IMR-90 (cell line): ENCODE results near the gene C10orf71. TPM values are rescaled to one million over a fixed set of nuclear protein-coding genes. Genes with fewer than 3 reads are reported as not detected.

Experiments used
- ATAC-seq: fragments of 200-7000 bp; cut with Tn5 transposase; 2 replicates; pipeline ENCODE4 v1.9.1; 2020; ENCODE audit warnings: low read depth, mild to moderate bottlenecking, moderate library complexity
- BruUV-seq: library from RNA; stranded (reverse); fragments of 400-500 nt; replicated peaks from 2 replicates; lab custom pipeline; 2021; lab: Mats Ljungman, UMichigan
- CTCF ChIA-PET: fragments of 300-600 bp; formaldehyde crosslinking; extraction: SDS; loops from one replicate; lab custom pipeline; 2021; ENCODE audit warnings: antibody characterized with exemption; lab: Yijun Ruan, JAX
- POLR2A ChIA-PET: fragments of 300-600 bp; sonication (Branson Sonifier 250); formaldehyde crosslinking; loops from one replicate; lab custom pipeline; 2022; ENCODE audit warnings: antibody characterized with exemption; ENCODE audit not compliant: unreplicated experiment; lab: Charles Lee
- DNase-seq: peaks from one replicate; pipeline ENCODE4 v3.0.0; 2013
- H2AFZ ChIP-seq: replicated peaks from 2 replicates; pipeline ENCODE3; 2013; ENCODE audit warnings: low read length, mild to moderate bottlenecking; ENCODE audit not compliant: poor library complexity
- H2AK5ac ChIP-seq: 2 replicates; pipeline ENCODE4 v1.6.1; 2013; ENCODE audit warnings: low read depth, low read length, inconsistent platforms
- H2AK9ac ChIP-seq: replicated peaks from 2 replicates; pipeline ENCODE3; 2013; ENCODE audit warnings: mild to moderate bottlenecking, low read depth, low read length, moderate library complexity; ENCODE audit not compliant: poor library complexity
- H2BK120ac ChIP-seq: 2 replicates; pipeline ENCODE4 v1.6.1; 2013; ENCODE audit warnings: low read depth, low read length, inconsistent platforms
- H2BK15ac ChIP-seq: 3 replicates; pipeline ENCODE4 v1.6.1; 2013; ENCODE audit warnings: low read depth, low read length, inconsistent platforms
- H2BK20ac ChIP-seq: 2 replicates; pipeline ENCODE4 v1.6.1; 2013; ENCODE audit warnings: low read depth, mild to moderate bottlenecking, inconsistent platforms, low read length, moderate library complexity
- H2BK5ac ChIP-seq: 2 replicates; pipeline ENCODE4 v1.6.1; 2013; ENCODE audit warnings: mild to moderate bottlenecking, low read depth, low read length, inconsistent platforms; ENCODE audit not compliant: poor library complexity, severe bottlenecking
- H3K14ac ChIP-seq: replicated peaks from 2 replicates; pipeline ENCODE4 v1.6.1; 2013; ENCODE audit warnings: low read depth, low read length, inconsistent platforms
- H3K18ac ChIP-seq: 2 replicates; pipeline ENCODE4 v1.6.1; 2013; ENCODE audit warnings: low read depth, low read length, control low read depth
- H3K23ac ChIP-seq: 2 replicates; pipeline ENCODE4 v1.6.1; 2013; ENCODE audit warnings: low read depth, low read length, inconsistent platforms
- H3K27ac ChIP-seq: 2 replicates; pipeline ENCODE4 v1.5.1; 2013; ENCODE audit warnings: mild to moderate bottlenecking, control low read depth, low read length; ENCODE audit not compliant: insufficient read depth
- H3K27me3 ChIP-seq: 2 replicates; pipeline ENCODE4 v1.6.1; 2013; ENCODE audit warnings: low read length; ENCODE audit not compliant: control insufficient read depth, insufficient read depth
- H3K36me3 ChIP-seq: 2 replicates; pipeline ENCODE4 v1.6.1; 2013; ENCODE audit warnings: low read length, mixed read lengths; ENCODE audit not compliant: control insufficient read depth, insufficient read depth
- H3K4ac ChIP-seq: 2 replicates; pipeline ENCODE4 v1.6.1; 2013; ENCODE audit warnings: low read depth, low read length, inconsistent platforms
- H3K4me1 ChIP-seq: 2 replicates; pipeline ENCODE4 v1.6.1; 2013; ENCODE audit warnings: low read length, mixed read lengths; ENCODE audit not compliant: control insufficient read depth, insufficient read depth
- H3K4me2 ChIP-seq: 2 replicates; pipeline ENCODE4 v1.6.1; 2013; ENCODE audit warnings: low read depth, mild to moderate bottlenecking, control low read depth, low read length, moderate library complexity
- H3K4me3 ChIP-seq: 2 replicates; pipeline ENCODE4 v1.5.1; 2013; ENCODE audit warnings: low read depth, mild to moderate bottlenecking, control low read depth, low read length, moderate library complexity; ENCODE audit not compliant: insufficient read depth
- H3K56ac ChIP-seq: 2 replicates; pipeline ENCODE4 v1.6.1; 2013; ENCODE audit warnings: low read length, inconsistent platforms; ENCODE audit not compliant: insufficient read depth; ENCODE audit errors: extremely low read depth
- H3K79me1 ChIP-seq, 2 experiments: 2 replicates each; pipeline ENCODE4 v1.6.1; 2013; ENCODE audit warnings: low read length in 2 of 2, inconsistent platforms in 1 of 2, low read depth in 1 of 2
- H3K9ac ChIP-seq: 2 replicates; pipeline ENCODE4 v1.6.1; 2013; ENCODE audit warnings: low read depth, low read length, control low read depth
- H3K9me1 ChIP-seq: 2 replicates; pipeline ENCODE4 v1.6.1; 2013; ENCODE audit warnings: low read length, inconsistent platforms; ENCODE audit not compliant: insufficient read depth
- H3K9me3 ChIP-seq: 2 replicates; pipeline ENCODE4 v1.6.1; 2013; ENCODE audit warnings: low read length; ENCODE audit not compliant: control insufficient read depth, insufficient read depth
- H4K20me1 ChIP-seq: 2 replicates; pipeline ENCODE4 v1.6.1; 2013; ENCODE audit warnings: low read length, inconsistent platforms; ENCODE audit not compliant: insufficient read depth
- H4K5ac ChIP-seq: 2 replicates; pipeline ENCODE4 v1.6.1; 2013; ENCODE audit warnings: mild to moderate bottlenecking, low read depth, low read length, control low read depth
- H4K8ac ChIP-seq, 2 experiments: 2 replicates each; pipeline ENCODE4 v1.6.1; 2013; ENCODE audit warnings: low read depth in 2 of 2, low read length in 2 of 2, control low read depth in 1 of 2, inconsistent platforms in 1 of 2
- H4K91ac ChIP-seq: 2 replicates; pipeline ENCODE4 v1.6.1; 2013; ENCODE audit warnings: low read depth, low read length, inconsistent platforms; ENCODE audit not compliant: insufficient read depth
- BHLHE40 ChIP-seq: fragments of 150-350 bp; IDR thresholded peaks from 2 replicates; pipeline ENCODE4 v1.6.1; 2016; ENCODE audit warnings: mild to moderate bottlenecking, low read depth, low read length
- CEBPB ChIP-seq: IDR thresholded peaks from 2 replicates; pipeline ENCODE4 v1.6.1; 2012; ENCODE audit warnings: low read depth, low read length, improper control_type of control experiment
- CHD1 ChIP-seq: IDR thresholded peaks from 2 replicates; pipeline ENCODE4 v1.6.1; 2012; ENCODE audit warnings: low read depth, low read length, improper control_type of control experiment
- CTCF ChIP-seq: conservative IDR thresholded peaks from 2 replicates; pipeline ENCODE4 v1.5.1; 2012; ENCODE audit warnings: mild to moderate bottlenecking, low read depth, low read length, improper control_type of control experiment
- ELK1 ChIP-seq: fragments of 150-350 bp; IDR thresholded peaks from 2 replicates; pipeline ENCODE4 v1.6.1; 2016; ENCODE audit warnings: low read depth, mild to moderate bottlenecking, low read length, moderate library complexity, borderline replicate concordance
- FOS ChIP-seq: fragments of 150-350 bp; IDR thresholded peaks from 2 replicates; pipeline ENCODE4 v1.6.1; 2016; ENCODE audit warnings: low read depth, low read length
- MAFK ChIP-seq: IDR thresholded peaks from 2 replicates; pipeline ENCODE4 v1.6.1; 2012; ENCODE audit warnings: low read depth, low read length, improper control_type of control experiment
- MAZ ChIP-seq: IDR thresholded peaks from 2 replicates; pipeline ENCODE4 v1.6.1; 2012; ENCODE audit warnings: low read depth, mild to moderate bottlenecking, low read length, improper control_type of control experiment, moderate library complexity, borderline replicate concordance
- MXI1 ChIP-seq: IDR thresholded peaks from 2 replicates; pipeline ENCODE4 v1.6.1; 2012; ENCODE audit warnings: low read depth, mild to moderate bottlenecking, low read length, moderate library complexity, borderline replicate concordance
- NFE2L2 ChIP-seq: fragments of 150-350 bp; IDR thresholded peaks from 2 replicates; pipeline ENCODE4 v1.6.1; 2016; ENCODE audit warnings: low read depth, mild to moderate bottlenecking, low read length
- POLR2A ChIP-seq: IDR thresholded peaks from 2 replicates; pipeline ENCODE4 v1.6.1; 2012; ENCODE audit warnings: mild to moderate bottlenecking, low read depth, low read length
- RAD21 ChIP-seq: IDR thresholded peaks from 2 replicates; pipeline ENCODE4 v1.6.1; 2012; ENCODE audit warnings: low read length, improper control_type of control experiment
- RCOR1 ChIP-seq: IDR thresholded peaks from 2 replicates; pipeline ENCODE4 v1.6.1; 2012; ENCODE audit warnings: mild to moderate bottlenecking, low read length, improper control_type of control experiment; ENCODE audit not compliant: insufficient replicate concordance
- RFX5 ChIP-seq: IDR thresholded peaks from 2 replicates; pipeline ENCODE4 v1.8.0; 2012; ENCODE audit warnings: low read depth, mild to moderate bottlenecking, low read length, moderate library complexity
- SMC3 ChIP-seq: fragments of 150-350 bp; IDR thresholded peaks from 2 replicates; pipeline ENCODE4 v1.6.1; 2016; ENCODE audit warnings: low read depth, mild to moderate bottlenecking, antibody characterized with exemption, low read length, moderate library complexity
- USF2 ChIP-seq: fragments of 150-350 bp; IDR thresholded peaks from 2 replicates; pipeline ENCODE4 v1.6.1; 2017; ENCODE audit warnings: mild to moderate bottlenecking, antibody characterized with exemption, low read length, low read depth
- WGBS, 2 experiments: methylation state at CpG; one replicate each; pipeline versions ENCODE4 v1.1.5 to v1.1.7; 2013; ENCODE audit warnings: missing lambda C conversion rate in 2 of 2; ENCODE audit not compliant: insufficient read length in 1 of 2; ENCODE audit errors: extremely low coverage in 2 of 2; 5-methylcytosine and 5-hydroxymethylcytosine counted together
- dilution Hi-C: fragments of 300-500 bp; cut with HindIII; formaldehyde crosslinking; loops from one replicate; pipeline ENCODE4 v1.14.3; 2018; ENCODE audit warnings: low sequenced_read_pairs; ENCODE audit not compliant: unreplicated experiment
- in situ Hi-C: fragments of 300-500 bp; cut with MboI; formaldehyde crosslinking; loops from 3 replicates; pipeline ENCODE4 v1.14.3; 2019; ENCODE audit warnings: low sequenced_read_pairs, inconsistent platforms, mixed read lengths
- intact Hi-C: fragments of 100-400 bp; cut with micrococcal nuclease; formaldehyde crosslinking; loops from 2 replicates; pipeline ENCODE4 v1.10.0; 2022
- polyA plus RNA-seq, 3 experiments: library from polyadenylated mRNA; depleted of rRNA; stranded (reverse); fragments of >200 nt; gene quantifications; 2 replicates each; pipeline ENCODE4 v1.2.3, GENCODE V29; 2012; ENCODE audit warnings: low replicate concordance in 1 of 3
- total RNA-seq: library from RNA; depleted of rRNA; stranded (reverse); fragments of >200 nt; gene quantifications from 2 replicates; pipeline ENCODE4 v1.2.3, GENCODE V29; 2012

The C10orf71 gene
- total and polyA plus RNA-seq, 2 of the 4 experiments (the other 2 are of a cell fraction), result not detected

GRCh38 chr10:49268185-49268584 is 30.8 kb upstream of the C10orf71 start:
- in situ Hi-C loops, result no loop called here
- no peak overlapping the region for H2AK9ac ChIP-seq
- H3K9ac ChIP-seq, result no peak overlapping the region
- no peak overlapping the region for H3K14ac ChIP-seq
- no peak overlapping the region for H2AFZ ChIP-seq
- no peak overlapping the region for H4K91ac ChIP-seq
- no peaks in the 10 kb centered on the region for H3K9me1 ChIP-seq
- CTCF ChIA-PET, result no interaction called here
- no TSS peak for BruUV-seq
- no peak overlapping the region for H2BK15ac ChIP-seq
- no peak overlapping the region for H4K8ac ChIP-seq
- no peak overlapping the region for H3K4me2 ChIP-seq
- H3K4ac ChIP-seq, result no peak overlapping the region
- dilution Hi-C loops, result no loop called here
- no peaks in the 10 kb centered on the region for H3K79me1 ChIP-seq
- ATAC-seq, result no peak
- no peaks in the 10 kb centered on the region for H3K36me3 ChIP-seq
- intact Hi-C loops, result no loop called here
- WGBS, 2 experiments, result no CpG with 5 or more reads among the region's 2 CpGs
- no peak for DNase-seq
- POLR2A ChIA-PET, result no interaction called here
- no peaks in the 10 kb centered on the region; the same call in 1 of the 2 replicates for H3K9me3 ChIP-seq
- H2AK5ac ChIP-seq, result no peak overlapping the region
- H3K18ac ChIP-seq, result no peak overlapping the region
- H4K5ac ChIP-seq, result no peak overlapping the region
- H3K56ac ChIP-seq, result no peak overlapping the region
- H4K20me1 ChIP-seq, result no peaks in the 10 kb centered on the region
- H3K4me1 ChIP-seq, result no peaks in the 10 kb centered on the region
- no peak overlapping the region for H3K4me3 ChIP-seq
- no peak overlapping the region for H2BK120ac ChIP-seq
- no peak overlapping the region for H2BK5ac ChIP-seq
- TF ChIP-seq NFE2L2 (no peak), BHLHE40 (no peak), CHD1 (no peak), ELK1 (no peak), RFX5 (no peak), MAFK (no peak), SMC3 (no peak), CEBPB (no peak), CTCF (no peak), MXI1 (no peak), FOS (no peak), USF2 (no peak), RCOR1 (no peak), MAZ (no peak), RAD21 (no peak), POLR2A (no peak)
- peaks cover 7% of the 10 kb centered on the region for H3K27me3 ChIP-seq
- no peak overlapping the region for H2BK20ac ChIP-seq
- no peak overlapping the region for H3K27ac ChIP-seq
- no peak overlapping the region for H3K23ac ChIP-seq
